SJSA1 (cell line): ENCODE results near the gene MSI2. TPM values are rescaled to one million over a fixed set of nuclear protein-coding genes. Genes with fewer than 3 reads are reported as not detected.
A peak's percentile ranks its signal among the peaks of the same experiment; 100 is the strongest.

Experiments
- DNase-seq, 2 experiments: peaks; one replicate each; pipeline ENCODE4 v3.0.0-alpha.2; 2015 to 2020; ENCODE audit warnings: low spot score in 2 of 2, low read depth in 1 of 2
- H3K27ac ChIP-seq: fragments of 250-450 bp; sonication (Bioruptor Pico); 2 replicates; pipeline ENCODE4 v1.5.1; 2020; ENCODE audit warnings: mild to moderate bottlenecking, moderate library complexity
- H3K27me3 ChIP-seq: fragments of 250-450 bp; sonication (Bioruptor Pico); replicated peaks from 2 replicates; pipeline ENCODE4 v1.5.1; 2020; ENCODE audit warnings: mild to moderate bottlenecking, moderate library complexity
- H3K36me3 ChIP-seq: fragments of 250-450 bp; sonication (Bioruptor Pico); 2 replicates; pipeline ENCODE4 v1.5.1; 2020; ENCODE audit warnings: mild to moderate bottlenecking
- H3K4me1 ChIP-seq: fragments of 250-450 bp; sonication (Bioruptor Pico); replicated peaks from 2 replicates; pipeline ENCODE4 v1.6.1; 2021; ENCODE audit warnings: mild to moderate bottlenecking
- H3K4me3 ChIP-seq: fragments of 250-450 bp; sonication (Bioruptor Pico); 2 replicates; pipeline ENCODE4 v1.5.1; 2020; ENCODE audit warnings: mild to moderate bottlenecking
- H3K9me3 ChIP-seq: fragments of 250-450 bp; sonication (Bioruptor Pico); replicated peaks from 2 replicates; pipeline ENCODE4 v1.5.1; 2020; ENCODE audit warnings: mild to moderate bottlenecking
- total RNA-seq: library from RNA; depleted of rRNA; stranded (reverse); fragments of >200 nt; shearing (Covaris generic); gene quantifications from 2 replicates; pipeline ENCODE4 v1.2.3, GENCODE V29; 2014

Gene MSI2
- total RNA-seq, 1 experiment from 2014 or later: 39.8 TPM

DNA sequence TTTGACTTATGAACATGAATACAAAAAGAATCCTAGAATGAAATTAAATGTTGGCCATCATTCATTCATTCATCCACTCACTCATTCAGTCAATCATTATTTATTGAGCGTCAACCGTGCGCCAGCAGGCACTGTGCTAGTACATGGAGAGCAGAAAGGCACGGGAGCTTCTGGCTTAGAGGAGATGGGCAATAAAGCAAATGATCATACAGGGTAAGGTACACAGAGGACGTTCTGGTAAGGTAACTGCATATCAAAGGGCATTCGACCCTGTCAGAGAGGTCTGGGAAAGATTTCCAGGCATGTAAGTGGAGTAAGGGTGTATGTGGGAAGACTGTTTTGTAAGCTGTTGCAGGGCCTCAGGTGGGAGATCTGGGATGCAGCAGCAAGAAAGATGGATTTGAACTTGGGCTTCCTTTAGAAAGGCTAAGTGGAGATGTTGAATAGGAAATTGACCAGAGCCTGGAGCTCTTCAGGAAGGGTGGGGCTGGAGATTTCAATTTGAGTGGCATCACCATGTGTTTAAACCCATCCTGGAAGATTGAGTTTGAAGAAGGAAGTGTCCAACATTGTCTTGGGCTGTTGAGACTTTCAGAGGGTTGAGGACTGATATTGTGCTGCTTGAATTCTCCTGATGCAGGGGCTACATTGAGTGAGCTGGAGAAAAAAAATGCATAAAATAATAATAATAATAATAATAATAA lies 2.8 kb upstream of the MSI2 start:
- DNase-seq: no peak
- Histone ChIP-seq H3K9me3 (no peaks in the 10 kb centered on the region), H3K4me1 (peaks cover 10% of the 10 kb centered on the region), H3K36me3 (0 out of 2 replicates have a peak, but pooled peaks cover 4% of the 10 kb centered on the region), H3K27me3 (no peaks in the 10 kb centered on the region), H3K4me3 (no peak overlapping the region), H3K27ac (no peak overlapping the region)

DNA sequence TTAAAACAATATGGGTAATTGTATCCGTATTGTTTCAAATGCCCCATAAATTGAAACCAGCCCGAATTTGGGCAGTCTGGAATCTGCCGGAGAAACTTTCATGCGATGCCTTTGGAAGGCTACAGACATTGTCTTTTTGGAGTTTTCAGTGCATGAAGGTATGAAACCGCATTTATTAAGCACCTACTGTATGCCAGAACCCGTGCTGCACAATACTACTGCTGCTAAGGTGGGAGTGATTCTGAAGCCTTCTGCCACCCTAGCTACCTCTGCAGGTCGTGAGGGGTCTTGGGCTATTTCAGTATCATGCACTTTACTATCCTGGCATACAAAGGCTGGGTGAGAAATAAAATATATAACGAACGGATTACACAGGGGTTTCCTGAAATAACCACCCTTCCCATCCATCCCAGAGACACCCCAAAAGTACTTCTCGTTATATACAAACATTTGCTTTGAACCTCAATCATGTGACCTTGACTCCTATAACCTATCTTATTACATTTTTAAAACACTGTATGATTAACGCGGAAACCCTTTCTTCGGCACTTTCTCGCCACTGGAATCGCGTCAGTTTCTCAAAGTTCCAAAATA lies 1.0 kb upstream of the MSI2 start:
- peaks cover 12% of the 10 kb centered on the region for H3K4me1 ChIP-seq
- H3K36me3 ChIP-seq: peaks cover 13% of the 10 kb centered on the region; the same call in 1 of the 2 replicates
- H3K9me3 ChIP-seq: no peaks in the 10 kb centered on the region
- DNase-seq: no peak
- H3K4me3 ChIP-seq: peak overlapping the region; percentile 64
- no peak overlapping the region for H3K27ac ChIP-seq
- H3K27me3 ChIP-seq: no peaks in the 10 kb centered on the region

DNA sequence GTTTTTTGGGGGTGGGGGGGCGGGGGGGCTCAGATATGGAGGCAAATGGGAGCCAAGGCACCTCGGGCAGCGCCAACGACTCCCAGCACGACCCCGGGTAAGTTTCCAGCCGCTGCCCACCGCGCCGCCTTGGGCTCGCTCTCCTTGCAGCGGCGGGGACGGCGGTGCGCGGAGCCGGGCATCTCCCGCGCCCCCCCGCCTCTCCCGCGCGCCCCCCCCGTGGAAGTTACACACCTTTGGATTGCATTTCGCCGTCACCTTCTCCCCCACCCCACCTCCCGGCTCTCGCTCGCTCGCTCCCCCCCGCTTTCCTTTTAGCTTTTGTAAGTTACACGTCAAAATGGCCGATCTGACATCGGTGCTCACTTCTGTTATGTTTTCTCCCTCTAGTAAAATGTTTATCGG lies 387 bp downstream of the MSI2 start:
- peaks cover 12% of the 10 kb centered on the region for H3K4me1 ChIP-seq
- H3K27me3 ChIP-seq: no peaks in the 10 kb centered on the region
- H3K4me3 ChIP-seq: peak overlapping the region; percentile 64
- H3K9me3 ChIP-seq: no peaks in the 10 kb centered on the region
- no peak overlapping the region for H3K27ac ChIP-seq
- peaks cover 17% of the 10 kb centered on the region for H3K36me3 ChIP-seq
- DNase-seq: peak in 1 of 2 experiments; percentile 25

DNA sequence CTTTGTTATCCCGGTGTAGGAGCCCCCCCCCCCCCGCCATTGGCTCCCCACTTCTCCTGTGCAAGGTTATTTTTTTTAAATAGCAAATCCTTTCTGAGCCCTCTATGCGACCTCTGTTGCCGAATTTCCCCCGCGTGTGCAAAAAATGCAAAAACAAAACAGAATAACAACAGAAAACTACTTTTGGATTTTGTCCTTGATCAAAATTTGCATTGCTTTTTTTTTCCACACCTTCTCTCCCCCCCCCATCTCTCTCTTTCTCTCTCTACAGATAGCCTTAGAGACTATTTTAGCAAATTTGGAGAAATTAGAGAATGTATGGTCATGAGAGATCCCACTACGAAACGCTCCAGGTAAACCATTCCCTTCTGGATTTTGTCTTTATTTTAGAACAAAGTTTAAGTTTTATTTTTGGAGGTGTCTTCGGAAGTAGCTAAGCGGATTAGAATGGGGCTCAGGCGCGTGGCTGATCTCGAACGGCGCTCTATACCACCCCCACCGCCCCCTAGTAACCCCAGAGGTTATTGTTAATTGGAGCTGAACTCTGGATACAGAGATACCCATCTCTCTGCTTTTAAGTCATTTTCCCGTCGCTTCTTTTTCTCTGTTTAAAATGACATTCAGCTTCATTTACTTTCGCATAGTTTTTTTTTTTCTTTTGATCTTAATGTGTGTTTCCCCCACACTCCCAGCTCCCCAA lies 1.0 kb downstream of the MSI2 start:
- Histone ChIP-seq H3K4me3 (peak overlapping the region; percentile 64), H3K9me3 (no peaks in the 10 kb centered on the region), H3K4me1 (peaks cover 12% of the 10 kb centered on the region), H3K36me3 (peaks cover 24% of the 10 kb centered on the region), H3K27me3 (no peaks in the 10 kb centered on the region), H3K27ac (no peak overlapping the region)
- DNase-seq: peak in 1 of 2 experiments; percentile 31

DNA sequence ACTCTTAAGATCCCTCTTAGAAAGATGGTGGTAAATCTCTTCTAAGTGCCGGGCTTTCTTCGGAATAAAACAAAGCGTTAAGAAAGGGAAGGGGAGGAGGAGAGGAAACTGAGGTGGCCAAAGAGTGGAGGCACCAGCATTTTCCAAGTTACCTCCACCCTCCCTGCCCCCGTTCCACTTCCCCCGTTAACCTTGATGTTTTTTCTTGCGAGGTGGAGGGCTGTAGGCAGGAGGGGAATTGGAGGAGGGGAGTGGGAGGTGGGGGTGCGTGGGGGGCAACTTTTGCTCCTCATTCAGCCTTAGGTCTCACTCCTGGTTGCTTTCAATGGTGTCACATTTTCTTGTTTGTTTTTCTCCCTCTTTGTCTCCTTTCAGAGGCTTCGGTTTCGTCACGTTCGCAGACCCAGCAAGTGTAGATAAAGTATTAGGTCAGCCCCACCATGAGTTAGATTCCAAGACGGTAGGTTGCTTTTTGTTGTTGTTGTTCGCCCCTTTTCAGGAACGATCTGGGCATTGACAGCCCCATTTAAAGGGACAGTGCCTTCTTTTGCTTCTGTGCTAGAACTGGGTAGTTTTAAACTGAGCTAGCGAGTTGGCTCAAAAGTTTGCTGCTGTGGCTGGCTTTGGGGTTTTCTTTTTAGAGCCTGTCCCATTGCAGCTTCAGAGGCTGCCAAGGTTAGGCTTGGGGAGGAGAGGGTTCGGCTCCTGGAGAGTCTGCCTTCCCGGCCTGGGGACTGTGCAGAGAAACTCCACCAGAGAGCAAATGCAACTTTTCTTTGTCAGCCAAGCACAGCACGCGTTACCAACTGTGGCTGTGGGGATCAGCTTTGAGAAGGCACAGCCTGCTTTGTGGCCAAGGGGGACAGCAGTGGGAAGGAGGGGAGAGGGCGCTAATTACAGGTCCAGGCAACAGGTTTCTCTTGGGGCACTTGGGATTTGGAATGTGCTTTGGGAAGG lies 1.9 kb downstream of the MSI2 start:
- DNase-seq: peak; percentile 15 to 34
- H3K9me3 ChIP-seq: no peaks in the 10 kb centered on the region

DNA sequence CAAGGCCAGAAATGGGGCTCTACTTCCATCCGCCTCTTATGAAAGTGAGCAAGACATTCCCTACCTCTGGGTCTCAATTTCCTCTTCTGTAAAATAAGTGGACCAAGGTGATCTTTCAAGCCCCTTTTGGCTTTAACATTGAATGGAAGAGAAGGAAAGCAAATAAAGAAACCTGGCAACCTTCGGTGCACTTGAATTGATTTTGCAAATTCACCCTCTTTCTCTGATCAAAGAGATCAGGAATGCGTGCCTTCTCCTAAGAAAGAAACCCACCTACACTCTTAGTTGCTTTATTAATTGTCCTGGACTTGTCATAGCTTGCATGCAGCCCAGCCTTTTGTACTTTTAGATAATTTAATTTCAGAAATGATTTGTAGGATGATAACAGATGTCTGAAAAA lies 3.0 kb downstream of the MSI2 start:
- H3K4me1 ChIP-seq: peaks cover 12% of the 10 kb centered on the region
- no peak overlapping the region for H3K27ac ChIP-seq
- no peak for DNase-seq
- no peak overlapping the region for H3K4me3 ChIP-seq
- H3K27me3 ChIP-seq: no peaks in the 10 kb centered on the region
- no peaks in the 10 kb centered on the region for H3K9me3 ChIP-seq
- H3K36me3 ChIP-seq: peaks cover 42% of the 10 kb centered on the region

More for the DNA sequence above, 1.9 kb downstream of the MSI2 start:
- Histone ChIP-seq H3K27me3 (no peaks in the 10 kb centered on the region), H3K4me1 (peaks cover 12% of the 10 kb centered on the region), H3K36me3 (peaks cover 32% of the 10 kb centered on the region), H3K4me3 (peak overlapping the region; percentile 64), H3K27ac (no peak overlapping the region)

DNA sequence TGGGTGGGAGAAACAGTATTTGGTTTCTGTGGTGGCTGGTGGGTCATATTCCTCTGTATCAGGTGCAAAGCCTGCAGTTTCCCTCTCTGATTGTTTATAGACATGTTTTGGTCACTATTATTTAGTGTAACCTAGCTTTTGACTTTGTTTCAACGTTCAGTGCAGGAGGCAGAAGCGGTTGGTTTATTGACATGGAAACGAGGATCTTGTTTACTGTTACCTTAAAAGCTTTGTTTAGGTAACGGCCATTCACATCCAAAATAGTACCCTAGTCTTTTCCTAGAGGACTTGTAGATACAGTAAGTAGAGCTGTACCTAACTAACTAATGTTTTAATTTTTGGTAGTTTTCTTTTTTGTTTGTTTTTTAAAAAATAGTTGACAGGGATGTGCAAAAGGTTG lies 3.5 kb downstream of the MSI2 start:
- peaks cover 12% of the 10 kb centered on the region for H3K4me1 ChIP-seq
- H3K4me3 ChIP-seq: no peak overlapping the region
- no peak overlapping the region for H3K27ac ChIP-seq
- DNase-seq: no peak
- no peaks in the 10 kb centered on the region for H3K9me3 ChIP-seq
- H3K36me3 ChIP-seq: peaks cover 47% of the 10 kb centered on the region
- H3K27me3 ChIP-seq: no peaks in the 10 kb centered on the region

DNA sequence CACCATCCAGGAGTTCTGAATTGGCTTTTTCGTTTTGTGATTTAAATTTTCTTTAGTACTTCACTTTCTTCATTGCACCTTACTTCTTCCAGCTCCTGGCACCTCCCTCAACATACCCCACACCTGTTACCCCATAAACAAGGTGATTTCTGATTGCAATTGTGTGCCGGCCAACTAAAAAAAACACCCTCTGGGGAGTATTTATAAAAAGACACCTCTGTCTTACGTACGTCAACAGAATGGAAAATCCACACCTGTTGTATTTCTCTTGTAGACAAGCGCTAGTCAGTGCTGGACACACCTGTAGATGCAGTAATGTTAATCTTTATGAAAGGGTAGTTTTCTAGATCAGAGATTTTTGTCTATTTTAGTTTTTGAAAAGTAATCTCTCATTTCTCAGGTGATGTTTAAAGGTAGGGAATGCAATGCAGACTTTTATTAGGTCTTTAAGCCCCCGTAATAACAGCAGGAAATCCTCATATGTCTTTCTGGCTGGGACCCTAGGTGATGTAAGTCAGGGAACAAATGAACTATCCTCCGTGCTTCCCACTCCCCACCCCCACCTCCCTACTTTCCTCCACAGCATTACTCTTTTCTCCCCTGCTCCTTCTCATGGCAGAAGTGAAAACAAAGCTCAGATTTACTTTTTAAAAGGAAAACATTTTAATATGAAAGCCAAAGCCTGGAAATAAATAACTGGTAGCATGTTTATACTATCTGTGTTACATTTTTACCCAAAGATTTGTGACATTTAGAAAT lies 4.2 kb downstream of the MSI2 start:
- no peak overlapping the region for H3K27ac ChIP-seq

DNA sequence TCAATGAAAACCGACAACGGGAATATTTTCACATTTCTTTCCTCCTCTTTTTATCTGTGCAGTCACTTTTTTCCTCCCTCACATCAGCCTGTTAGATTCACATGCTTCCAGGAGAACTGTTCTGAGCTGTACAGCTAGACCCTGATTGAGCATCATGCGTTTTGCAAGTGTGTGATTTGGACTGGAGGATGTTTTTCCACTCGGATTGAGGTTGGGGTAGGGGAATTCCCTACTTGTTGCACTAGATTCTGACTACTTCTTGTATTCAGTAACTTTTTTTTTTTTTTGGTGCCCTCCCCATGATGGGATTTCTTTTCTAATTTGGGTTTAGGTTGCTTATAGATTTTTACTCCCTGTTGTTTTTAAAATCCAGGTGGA lies 4.8 kb downstream of the MSI2 start:
- H3K9me3 ChIP-seq: no peaks in the 10 kb centered on the region
- no peak overlapping the region for H3K27ac ChIP-seq
- no peaks in the 10 kb centered on the region for H3K27me3 ChIP-seq
- no peak for DNase-seq
- peaks cover 9% of the 10 kb centered on the region for H3K4me1 ChIP-seq
- H3K4me3 ChIP-seq: no peak overlapping the region
- peaks cover 59% of the 10 kb centered on the region for H3K36me3 ChIP-seq

More for the DNA sequence above, 4.2 kb downstream of the MSI2 start:
- Histone ChIP-seq H3K27me3 (no peaks in the 10 kb centered on the region), H3K4me1 (peaks cover 9% of the 10 kb centered on the region), H3K9me3 (no peaks in the 10 kb centered on the region), H3K36me3 (peaks cover 54% of the 10 kb centered on the region), H3K4me3 (no peak overlapping the region)
- no peak for DNase-seq

DNA sequence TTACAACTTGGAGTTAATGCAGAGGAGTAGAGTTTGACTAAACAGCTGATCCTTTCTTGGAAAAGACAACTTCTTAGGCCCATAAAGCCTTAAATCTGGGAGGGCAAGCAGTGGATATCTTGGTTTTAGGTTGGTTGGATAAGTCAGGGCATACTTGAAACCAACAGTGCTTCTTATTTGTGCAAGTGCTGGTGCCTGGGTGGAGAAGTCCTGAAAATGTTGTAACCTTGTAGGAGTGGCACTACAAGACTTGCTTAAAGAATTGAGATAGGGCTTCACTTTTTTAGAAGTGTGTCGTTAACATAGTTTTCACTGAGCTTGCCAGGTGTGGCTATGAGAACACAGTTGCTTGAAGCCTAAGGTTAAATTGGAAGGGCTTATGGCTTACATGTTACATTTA lies 6.2 kb downstream of the MSI2 start:
- Histone ChIP-seq H3K4me1 (peaks cover 6% of the 10 kb centered on the region), H3K27ac (no peak overlapping the region), H3K9me3 (no peaks in the 10 kb centered on the region), H3K27me3 (no peaks in the 10 kb centered on the region), H3K4me3 (no peak overlapping the region), H3K36me3 (peaks cover 66% of the 10 kb centered on the region)
- no peak for DNase-seq

DNA sequence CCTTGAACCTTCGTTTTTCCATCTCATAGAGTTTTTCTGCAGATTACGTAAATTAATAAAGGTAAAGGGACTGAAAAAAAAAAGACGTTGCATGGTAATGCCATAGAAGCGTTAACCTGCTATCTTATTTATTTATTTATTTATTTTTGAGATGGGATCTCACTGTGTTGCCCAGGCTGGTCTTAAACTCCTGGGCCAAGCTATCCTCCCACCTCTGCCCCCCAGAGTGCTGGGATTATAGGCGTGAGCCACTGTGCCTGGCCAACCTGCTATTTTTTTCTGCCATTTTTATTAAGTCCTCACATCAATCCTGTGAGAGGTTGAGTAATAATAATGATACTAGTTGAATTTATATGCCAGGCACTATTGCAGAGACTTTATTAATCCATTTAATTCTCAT lies 7.9 kb downstream of the MSI2 start:
- H3K4me1 ChIP-seq: no peaks in the 10 kb centered on the region
- no peaks in the 10 kb centered on the region for H3K27me3 ChIP-seq
- H3K9me3 ChIP-seq: no peaks in the 10 kb centered on the region
- no peak overlapping the region for H3K4me3 ChIP-seq
- DNase-seq: no peak
- H3K27ac ChIP-seq: no peak overlapping the region
- H3K36me3 ChIP-seq: peaks cover 73% of the 10 kb centered on the region

DNA sequence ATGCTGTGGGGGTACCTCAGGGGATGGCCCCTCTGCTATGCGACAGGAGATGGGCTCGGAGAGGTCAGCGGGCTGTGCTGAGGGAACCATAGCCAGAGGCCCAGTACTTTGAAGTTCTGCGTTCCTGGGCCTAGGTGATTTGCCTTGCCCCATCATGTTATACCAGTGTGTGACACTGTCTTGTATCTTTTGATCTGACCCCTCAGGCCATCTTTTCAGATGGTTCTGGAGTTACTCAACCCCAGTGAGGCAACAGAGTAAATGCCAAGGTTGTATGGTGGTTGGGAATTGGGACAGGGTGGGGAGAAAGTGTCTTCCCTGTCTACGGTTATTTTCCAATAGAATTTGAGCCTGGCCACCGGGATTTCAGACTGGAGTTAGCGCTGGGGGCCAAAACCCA lies 8.5 kb downstream of the MSI2 start:
- Histone ChIP-seq H3K27ac (no peak overlapping the region), H3K9me3 (no peaks in the 10 kb centered on the region), H3K4me3 (no peak overlapping the region), H3K4me1 (no peaks in the 10 kb centered on the region), H3K27me3 (no peaks in the 10 kb centered on the region), H3K36me3 (peaks cover 76% of the 10 kb centered on the region)
- DNase-seq: no peak

DNA sequence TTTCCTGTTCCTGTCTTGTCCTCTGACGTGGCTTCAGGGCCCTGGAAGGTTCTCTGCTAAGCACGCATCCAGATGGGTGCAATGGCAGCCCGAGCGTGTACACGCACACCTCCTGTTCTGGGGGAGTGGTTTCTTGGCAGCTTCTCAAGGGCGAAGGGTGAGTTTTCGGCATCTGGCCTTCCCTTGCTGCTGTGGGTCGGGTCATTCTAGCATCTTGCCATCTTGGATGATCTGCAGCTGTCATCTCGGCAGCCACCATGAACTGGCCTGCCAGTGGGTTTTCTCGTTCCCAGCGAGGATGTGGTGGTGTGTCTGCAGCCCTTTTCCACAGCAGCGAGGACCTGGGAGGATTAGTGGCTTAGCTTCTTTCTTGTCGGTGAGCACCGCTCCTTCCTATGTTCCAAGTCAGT lies 10.6 kb downstream of the MSI2 start:
- no peaks in the 10 kb centered on the region for H3K9me3 ChIP-seq
- no peaks in the 10 kb centered on the region for H3K4me1 ChIP-seq
- no peak for DNase-seq
- H3K36me3 ChIP-seq: peaks cover 76% of the 10 kb centered on the region
- no peak overlapping the region for H3K27ac ChIP-seq
- no peak overlapping the region for H3K4me3 ChIP-seq
- no peaks in the 10 kb centered on the region for H3K27me3 ChIP-seq
